Upper lobe of left lung (tissue), 4 donors: ENCODE results near the gene RHO.

Source experiments
- CTCF ChIP-seq, 6 experiments: fragments of 450-650 bp in 4 of 6; fragments of 200-600 bp in 2 of 6; sonication (generic) in 2 of 6; IDR thresholded peaks; one replicate each; pipeline ENCODE4 v1.5.1; 2016 to 2019; ENCODE audit warnings: antibody characterized with exemption in 6 of 6
- EP300 ChIP-seq, 4 donors: sonication (generic); formaldehyde crosslinking; IDR thresholded peaks; one replicate each; pipeline ENCODE4 v1.5.1; 2017; ENCODE audit warnings: antibody characterized with exemption in 4 of 4, control low read depth in 2 of 4
- POLR2A ChIP-seq, 4 donors: fragments of 450-650 bp; IDR thresholded peaks; one replicate each; pipeline ENCODE4 v1.5.1; 2016 to 2017; ENCODE audit warnings: antibody characterized with exemption in 4 of 4, mild to moderate bottlenecking in 2 of 4
- POLR2AphosphoS5 ChIP-seq, 2 donors: sonication (generic); formaldehyde crosslinking; IDR thresholded peaks; one replicate each; pipeline ENCODE4 v1.5.1; 2017; ENCODE audit warnings: antibody characterized with exemption in 2 of 2

- TF ChIP-seq CTCF (IDR thresholded peaks at IDR 0.05) (no peak), POLR2A (IDR thresholded peaks at IDR 0.05) (no peak), POLR2AphosphoS5 (IDR thresholded peaks at IDR 0.05) (no peak), EP300 (IDR thresholded peaks at IDR 0.05) (no peak)
Measured at GRCh38 chr3:129569856-129570255, 41.4 kb downstream of the RHO start.
